ENCODE results near the gene TAS2R19.
"Not testable (repeated sequence)": the region's sequence is repeated elsewhere in the genome, so short reads cannot be mapped to it uniquely, and the experiment has no call there.

Gene TAS2R19

GRCh38 chr12:11022520-11022919 is at the start of gene TAS2R19:
TSS of gene TAS2R19 (minus strand) at chr12:11022620. CDS start at chr12:11022571, 49 bp downstream.
- no peak for DNase-seq

DNA sequence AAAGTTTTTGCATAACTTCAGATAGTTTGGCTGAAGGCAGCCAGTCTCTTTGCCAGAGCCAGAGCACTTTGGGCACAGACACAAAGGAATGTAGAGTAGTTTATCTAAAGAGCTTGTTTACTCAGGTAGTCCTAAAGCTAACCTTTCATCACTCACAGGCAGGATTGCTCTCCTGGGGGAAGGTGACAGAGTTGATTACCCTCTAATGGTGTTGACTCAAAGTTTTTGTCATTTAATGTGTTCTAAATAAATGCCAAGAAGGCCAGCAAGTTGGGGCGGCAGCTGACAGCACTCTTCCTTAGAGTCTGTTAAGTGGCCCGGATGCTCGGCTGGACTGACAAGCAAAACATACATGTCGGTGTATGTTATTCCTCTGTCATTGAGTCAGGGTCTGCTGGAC is 49.0 kb upstream of the TAS2R19 start:
- DNase-seq = no peak

DNA sequence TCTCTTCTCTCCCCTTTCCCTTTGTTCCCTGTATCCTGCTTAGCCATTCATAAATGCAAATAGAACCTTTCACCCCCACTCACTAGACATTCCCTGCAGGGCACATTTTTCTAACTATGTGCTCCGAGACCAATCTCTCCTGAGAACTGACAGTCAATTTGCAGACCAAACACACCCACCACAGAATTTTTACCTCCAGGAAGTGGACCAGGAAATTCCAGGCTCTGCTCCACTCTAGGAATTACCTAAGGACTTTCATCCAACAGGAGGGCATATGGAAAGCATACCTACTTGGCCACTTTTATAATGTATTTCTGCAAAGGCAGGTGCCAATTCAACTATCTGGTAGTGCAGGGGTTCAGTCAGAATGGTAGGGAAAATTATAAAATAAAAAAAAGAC is 48.6 kb upstream of the TAS2R19 start:
- DNase-seq = no peak

DNA sequence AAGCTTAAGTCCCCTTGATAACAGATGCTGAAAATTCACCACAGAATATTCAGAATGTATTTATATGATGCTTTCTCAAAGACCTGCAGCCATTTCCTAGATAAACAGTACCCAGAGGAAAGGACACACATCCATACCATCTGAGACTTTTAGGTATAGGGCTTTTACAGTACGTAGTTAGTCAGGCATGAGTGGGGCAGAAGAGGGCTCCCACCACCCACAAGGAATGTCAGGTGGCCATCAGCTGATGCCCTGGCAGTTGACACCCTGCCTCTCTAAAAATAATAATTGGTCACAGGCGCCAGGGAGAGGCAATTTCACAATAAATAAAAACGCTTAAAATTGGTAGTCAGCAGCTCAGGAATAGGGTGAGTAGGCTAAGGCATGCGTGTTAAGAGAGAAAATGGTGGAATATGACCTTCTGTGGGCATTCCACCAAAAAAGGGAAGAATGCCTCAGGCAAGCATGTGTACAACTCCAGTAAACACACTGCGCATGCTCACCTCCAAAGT is 47.5 kb upstream of the TAS2R19 start:
- DNase-seq = no peak

DNA sequence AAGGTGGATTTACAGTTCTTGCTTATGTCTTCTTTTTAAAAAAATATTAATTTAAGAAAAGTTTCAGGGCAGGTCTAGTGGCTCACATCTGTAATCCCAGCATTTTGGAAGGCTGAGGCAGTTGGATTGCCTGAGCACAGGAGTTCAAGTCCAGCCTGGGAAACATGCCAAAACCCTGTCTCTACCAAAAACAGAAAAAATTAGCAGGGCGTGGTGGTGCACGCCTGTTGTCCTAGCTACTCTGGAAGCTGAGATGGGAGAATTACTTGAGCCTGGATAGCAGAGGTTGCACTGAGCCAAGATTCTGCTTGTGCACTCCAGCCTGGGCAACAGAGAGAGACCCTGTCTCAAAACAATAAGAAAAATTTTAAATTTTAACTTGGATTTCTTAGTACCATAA is 45.1 kb upstream of the TAS2R19 start:
- DNase-seq = no peak

DNA sequence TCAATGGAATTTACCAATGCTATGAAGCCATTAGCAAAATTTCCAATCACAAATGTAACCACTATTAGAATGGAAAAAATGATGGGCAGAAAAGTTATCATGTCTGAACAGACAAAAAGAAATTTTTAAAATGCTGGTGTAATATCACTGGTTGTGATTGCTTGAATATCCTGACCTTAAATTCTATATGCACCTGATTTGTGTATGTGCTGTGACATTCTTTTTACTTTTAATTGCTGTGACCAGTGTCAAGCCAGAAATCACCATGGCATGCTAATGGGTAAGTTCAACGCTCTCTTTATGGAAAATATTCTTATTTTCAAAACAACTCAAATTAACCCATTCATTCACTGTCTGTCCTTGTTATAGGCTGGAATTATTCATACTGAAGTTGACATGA is 39.8 kb upstream of the TAS2R19 start, which contains the start of gene TAS2R46:
TAS2R46 (minus strand) TSS at position 101 of the 400 bp plus-strand sequence; CDS start at position 101, 0 bp downstream.
- DNase-seq = not testable (repeated sequence)

DNA sequence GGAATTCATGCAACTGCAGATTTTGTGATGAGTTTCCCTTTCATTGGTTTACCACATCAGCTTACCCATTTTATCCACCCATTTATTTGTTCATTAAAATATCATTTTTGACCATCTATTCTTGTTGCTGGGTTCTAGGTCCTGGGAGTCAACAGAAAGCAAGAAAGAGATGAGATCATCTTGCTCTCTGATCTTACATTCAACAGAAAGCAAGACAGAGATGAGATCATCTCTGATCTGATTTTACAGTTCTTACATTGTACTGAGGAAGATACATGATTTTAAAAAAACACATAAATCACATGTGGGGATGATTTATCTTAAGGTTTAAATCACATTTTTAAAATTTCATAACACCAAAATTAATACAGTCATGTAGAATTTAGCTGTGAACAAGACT is 37.4 kb upstream of the TAS2R19 start:
- no peak for DNase-seq

DNA sequence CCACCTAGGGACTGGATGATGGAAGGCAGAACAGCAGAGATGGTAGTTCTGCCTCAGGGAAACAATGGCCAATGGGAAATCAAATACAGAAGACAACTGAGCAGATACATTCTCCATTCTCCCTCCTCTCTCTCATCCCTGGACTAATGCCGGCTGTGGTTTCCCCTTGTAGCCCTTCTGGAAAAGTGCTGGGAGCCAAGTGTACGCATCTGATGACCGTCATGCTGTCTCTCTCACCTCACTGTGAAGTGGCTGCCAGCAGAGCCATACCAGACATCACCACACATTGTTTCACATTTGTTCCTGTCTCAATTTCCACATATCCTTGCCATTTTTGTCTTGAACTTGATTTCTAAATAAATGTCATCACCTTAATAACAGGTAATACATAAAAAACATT is 36.6 kb upstream of the TAS2R19 start:
- no peak for DNase-seq

DNA sequence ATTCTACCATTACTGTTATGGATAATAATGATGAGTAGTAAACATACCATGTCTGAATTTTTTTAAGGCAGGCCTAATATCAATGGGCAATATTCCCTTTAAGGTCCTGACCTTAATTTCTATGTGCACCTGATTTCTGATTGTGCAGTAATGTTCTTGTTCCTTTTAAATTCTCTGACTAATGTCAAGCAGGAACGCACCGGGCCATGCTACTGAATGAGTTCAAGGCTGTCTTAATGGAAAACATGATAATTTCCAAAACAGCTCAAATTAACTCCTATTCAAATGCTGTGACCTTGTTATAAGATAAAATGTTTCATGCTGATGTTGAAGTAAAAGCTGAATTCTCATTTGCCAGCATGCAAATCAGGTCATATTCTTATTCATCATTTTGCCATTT is 32.9 kb upstream of the TAS2R19 start:
- DNase-seq = no peak

DNA sequence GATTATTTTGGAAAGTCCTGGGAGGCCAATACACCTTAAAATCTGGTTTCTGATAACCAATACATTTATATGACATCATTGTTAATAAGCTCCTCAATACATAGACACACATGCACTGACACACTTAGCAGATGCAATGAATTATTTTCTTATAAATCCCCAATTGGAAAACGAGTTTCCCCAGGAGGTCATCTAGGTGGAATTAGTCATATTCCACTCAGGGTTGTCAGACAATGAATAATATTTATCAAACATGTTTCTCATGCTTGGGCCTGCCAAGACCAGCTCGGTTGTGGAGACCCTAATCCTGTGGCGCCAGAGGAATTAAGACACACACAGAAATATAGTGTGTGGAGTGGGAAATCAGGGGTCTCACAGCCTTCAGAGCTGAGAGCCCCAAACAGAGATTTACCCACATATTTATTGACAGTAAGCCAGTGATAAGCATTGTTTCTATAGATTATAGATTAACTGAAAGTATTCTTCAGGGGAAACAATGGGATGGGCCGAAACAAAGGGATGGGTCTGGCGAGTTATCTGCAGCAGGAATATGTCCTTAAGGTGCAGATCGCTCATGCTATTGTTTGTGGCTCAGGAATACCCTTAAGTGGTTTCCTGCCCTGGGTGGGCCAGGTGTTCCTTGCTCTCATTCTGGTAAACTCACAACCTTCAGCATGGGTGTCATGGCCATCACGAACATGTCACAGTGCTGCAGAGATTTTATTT is 27.5 kb upstream of the TAS2R19 start:
- DNase-seq = not testable (repeated sequence)

GRCh38 chr12:11041366-11041765 is 18.9 kb upstream of the TAS2R19 start:
- not testable (repeated sequence) for DNase-seq

GRCh38 chr12:11040162-11040561 is 17.7 kb upstream of the TAS2R19 start:
- DNase-seq = no peak

DNA sequence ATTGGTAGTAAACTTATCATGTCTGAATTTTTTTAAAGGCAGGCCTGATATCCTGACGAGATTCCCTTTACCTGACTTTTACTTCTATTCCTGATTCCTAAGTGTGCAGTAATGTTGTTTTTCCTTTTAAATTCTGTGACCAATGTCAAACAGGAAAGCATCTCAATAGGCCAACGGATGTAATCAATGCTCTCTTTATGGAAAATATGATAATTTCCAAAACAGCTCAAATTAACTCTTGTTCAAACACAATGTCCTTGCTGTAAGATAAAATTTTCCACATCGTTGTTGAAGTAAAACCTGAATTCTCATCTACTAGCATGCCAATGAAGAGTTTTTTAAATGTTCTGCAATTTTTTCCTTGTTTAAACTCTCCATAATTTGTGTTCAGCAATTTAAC is 16.8 kb upstream of the TAS2R19 start:
- DNase-seq = no peak

DNA sequence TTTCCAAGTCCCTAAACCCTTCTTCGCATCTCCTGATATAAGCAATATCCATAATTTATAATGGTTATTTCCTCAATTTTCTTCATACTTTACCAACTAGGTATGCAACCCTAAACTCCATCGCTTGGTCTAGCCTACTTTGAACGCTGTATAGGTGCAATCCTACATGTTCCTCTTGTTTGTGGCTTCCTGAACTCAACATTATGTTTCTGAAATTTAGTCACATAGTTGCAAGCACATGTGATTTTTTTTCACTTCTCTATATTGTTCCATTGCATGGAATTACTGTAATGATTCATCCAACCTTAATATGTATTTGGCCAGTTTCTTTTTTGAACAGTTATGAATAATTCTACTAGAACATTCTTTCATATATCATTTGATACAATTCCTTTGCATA is 11.5 kb upstream of the TAS2R19 start:
- not testable (repeated sequence) for DNase-seq

DNA sequence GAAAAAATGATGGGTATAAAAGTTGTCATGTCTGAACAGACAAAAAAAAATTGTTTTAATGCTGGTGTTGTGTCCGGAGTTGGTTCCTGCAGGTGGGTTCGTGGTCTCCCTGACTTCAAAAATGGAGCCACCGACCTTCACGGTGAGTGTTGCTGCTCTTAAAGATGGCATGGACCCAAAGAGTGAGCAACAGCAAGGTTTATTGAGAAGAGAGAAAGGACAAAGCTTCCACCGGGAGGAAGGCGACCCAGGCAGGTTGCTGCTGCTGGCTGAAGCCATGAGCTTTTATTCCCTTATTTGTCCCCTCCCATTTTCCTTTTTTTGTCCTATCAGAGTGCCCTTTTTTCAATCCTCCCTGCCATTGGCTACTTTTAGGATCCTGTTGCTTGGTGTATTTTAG is 8.9 kb upstream of the TAS2R19 start, which contains the start of gene TAS2R31:
TAS2R31 (minus strand) TSS at position 101 of the 400 bp plus-strand sequence; CDS start at position 29, 72 bp downstream.
- no peak for DNase-seq

GRCh38 chr12:11026118-11026517 is 3.7 kb upstream of the TAS2R19 start:
- no peak for DNase-seq

DNA sequence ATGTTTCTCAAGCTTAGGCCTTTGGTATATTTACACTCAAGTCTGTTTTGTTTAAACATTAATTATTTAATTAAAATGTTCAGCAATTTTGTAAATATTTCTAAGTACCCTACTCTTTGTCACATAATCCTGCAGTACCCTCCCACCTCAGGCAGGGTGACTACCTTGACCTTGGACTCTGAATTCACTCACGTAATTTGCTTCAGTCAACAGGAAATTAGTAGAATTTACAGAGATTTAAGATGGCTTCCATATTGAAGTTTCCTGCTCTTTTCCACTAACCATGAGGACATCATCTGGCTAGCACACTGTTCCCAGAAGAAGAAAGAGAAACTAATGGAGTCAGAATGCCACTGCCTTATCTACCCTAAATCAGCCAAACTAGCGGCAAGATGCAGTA is 967 bp upstream of the TAS2R19 start:
- no peak for DNase-seq

GRCh38 chr12:11016937-11017336 is 5.5 kb downstream of the TAS2R19 start:
- DNase-seq = no peak

- no peak for DNase-seq
Measured at GRCh38 chr12:11015775-11016430, 6.5 kb downstream of the TAS2R19 start.

GRCh38 chr12:11014234-11014633 is 8.2 kb downstream of the TAS2R19 start:
- no peak for DNase-seq

DNA sequence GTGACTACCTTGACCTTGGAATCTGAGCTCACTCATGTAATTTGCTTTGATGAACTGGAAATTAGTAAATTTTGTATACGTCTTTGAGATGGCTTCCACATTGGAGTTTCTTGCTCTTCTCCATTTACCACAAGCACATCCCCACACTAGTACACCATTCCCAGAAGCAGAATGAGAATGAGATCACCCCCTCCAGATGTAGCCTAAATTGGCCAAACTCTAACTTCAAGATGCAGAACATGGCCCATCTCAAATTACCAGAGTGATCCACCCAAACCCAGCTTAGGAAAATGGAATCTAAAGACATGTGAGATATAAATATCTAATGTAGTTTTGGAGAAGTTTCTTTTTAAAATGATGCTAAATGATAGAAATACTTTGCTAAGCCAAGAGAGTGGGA is 14.8 kb downstream of the TAS2R19 start:
- no peak for DNase-seq

GRCh38 chr12:10998204-10998603 is 24.2 kb downstream of the TAS2R19 start, which contains the start of gene TAS2R20:
TSS of gene TAS2R20 (minus strand) at chr12:10998304. CDS start at chr12:10997875, 429 bp downstream.
- no peak for DNase-seq

- no peak for DNase-seq
Measured at GRCh38 chr12:10994307-10994706, 28.1 kb downstream of the TAS2R19 start.

- DNase-seq = no peak
Measured at GRCh38 chr12:10989107-10989506, 33.3 kb downstream of the TAS2R19 start.
